Lower leg skin (tissue), 4 donors: Measurements from ENCODE around the gene CEP112. TPM values are rescaled to one million over a fixed set of nuclear protein-coding genes. Genes with fewer than 3 reads are reported as not detected.

Source experiments
- DNase-seq, 2 donors: peaks; one replicate each; pipeline ENCODE4 v3.0.0-alpha.2; 2019; ENCODE audit warnings: low spot score in 2 of 2
- H3K4me3 ChIP-seq: fragments of 200-600 bp; sonication (generic); 2 replicates; pipeline ENCODE4 v1.5.1; 2017; ENCODE audit warnings: mild to moderate bottlenecking, low read depth; ENCODE audit not compliant: poor library complexity, severe bottlenecking
- POLR2A ChIP-seq, 2 donors: fragments of 450-650 bp; IDR thresholded peaks; one replicate each; pipeline ENCODE4 v1.6.1; 2016 to 2017; ENCODE audit warnings: antibody characterized with exemption in 2 of 2, mild to moderate bottlenecking in 1 of 2, moderate library complexity in 1 of 2
- WGBS, 2 donors: methylation state at CpG; one replicate each; pipeline ENCODE4 v1.1.5; 2018; 5-methylcytosine and 5-hydroxymethylcytosine counted together
- intact Hi-C: fragments of 100-400 bp; cut with DNase I; formaldehyde crosslinking; loops from one replicate; pipeline ENCODE4 v1.15.0; 2023; ENCODE audit warnings: low total_unique reads
- total RNA-seq, 4 donors: library from RNA; depleted of rRNA; stranded (reverse); fragments of >200 nt; gene quantifications; one replicate each; pipeline ENCODE4 v1.1.0, GENCODE V29; 2016
- TF ChIP-seq, protein P1 (sequence below), 3 donors: fragments of 450-650 bp; IDR thresholded peaks; one replicate each; pipeline ENCODE4 v1.5.1; 2016; ENCODE audit warnings: antibody characterized with exemption in 3 of 3, mild to moderate bottlenecking in 3 of 3, moderate library complexity in 2 of 3

The CEP112 gene
- total RNA-seq, 4 donors from 2014 or later = 1.6 to 7.6 (median 3.6) TPM

DNA sequence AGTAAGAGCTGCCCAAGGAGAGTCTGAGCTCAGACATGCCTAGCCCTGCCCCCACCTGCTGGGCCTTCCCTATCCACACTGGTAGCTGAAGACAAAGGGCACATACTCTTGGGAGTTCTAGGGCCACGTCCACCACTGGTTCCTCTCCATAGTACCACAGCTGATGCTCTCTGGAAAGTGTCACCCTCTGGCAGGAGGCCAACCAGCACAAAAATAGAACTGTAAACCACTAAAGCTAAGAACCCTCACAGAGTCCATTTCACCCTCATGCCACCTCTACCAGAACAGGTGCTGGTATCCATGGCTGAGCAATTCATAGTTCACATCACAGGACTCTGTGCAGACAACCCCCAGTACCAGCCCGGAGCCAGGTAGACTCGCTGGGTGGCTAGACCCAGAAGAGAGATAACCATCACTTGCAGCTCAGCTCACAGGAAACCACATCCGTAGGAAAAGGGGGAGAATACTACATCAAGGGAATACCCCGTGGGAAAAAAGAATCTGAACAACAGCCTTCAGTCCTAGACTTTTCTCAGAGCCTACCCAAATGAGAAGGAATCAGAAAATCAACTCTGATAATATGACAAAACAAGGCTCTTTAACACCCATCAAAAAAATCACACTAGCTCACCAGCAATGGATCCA, 115.3 kb downstream of the CEP112 start:
- DNase-seq = no peak
- intact Hi-C loops = no loop called here
- WGBS, 2 donors = 58 to 63% methylated on average over 5 of the region's 5 CpGs
- no peak for TF ChIP-seq POLR2A (IDR thresholded peaks at IDR 0.05)
- TF ChIP-seq, protein P1, sequence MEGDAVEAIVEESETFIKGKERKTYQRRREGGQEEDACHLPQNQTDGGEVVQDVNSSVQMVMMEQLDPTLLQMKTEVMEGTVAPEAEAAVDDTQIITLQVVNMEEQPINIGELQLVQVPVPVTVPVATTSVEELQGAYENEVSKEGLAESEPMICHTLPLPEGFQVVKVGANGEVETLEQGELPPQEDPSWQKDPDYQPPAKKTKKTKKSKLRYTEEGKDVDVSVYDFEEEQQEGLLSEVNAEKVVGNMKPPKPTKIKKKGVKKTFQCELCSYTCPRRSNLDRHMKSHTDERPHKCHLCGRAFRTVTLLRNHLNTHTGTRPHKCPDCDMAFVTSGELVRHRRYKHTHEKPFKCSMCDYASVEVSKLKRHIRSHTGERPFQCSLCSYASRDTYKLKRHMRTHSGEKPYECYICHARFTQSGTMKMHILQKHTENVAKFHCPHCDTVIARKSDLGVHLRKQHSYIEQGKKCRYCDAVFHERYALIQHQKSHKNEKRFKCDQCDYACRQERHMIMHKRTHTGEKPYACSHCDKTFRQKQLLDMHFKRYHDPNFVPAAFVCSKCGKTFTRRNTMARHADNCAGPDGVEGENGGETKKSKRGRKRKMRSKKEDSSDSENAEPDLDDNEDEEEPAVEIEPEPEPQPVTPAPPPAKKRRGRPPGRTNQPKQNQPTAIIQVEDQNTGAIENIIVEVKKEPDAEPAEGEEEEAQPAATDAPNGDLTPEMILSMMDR (IDR thresholded peaks at IDR 0.05) = no peak
- H3K4me3 ChIP-seq = no peak overlapping the region

- intact Hi-C loops = no loop called here
- H3K4me3 ChIP-seq = no peak overlapping the region
- no peak for DNase-seq
- TF ChIP-seq, protein P1 (IDR thresholded peaks at IDR 0.05) = no peak
- TF ChIP-seq POLR2A (IDR thresholded peaks at IDR 0.05) = no peak
Observed at GRCh38 chr17:66073384-66073783, 118.5 kb downstream of the CEP112 start.

GRCh38 chr17:66063686-66064085, 128.2 kb downstream of the CEP112 start:
- 68 to 70% methylated on average over 1 of the region's 1 CpG for WGBS, 2 donors
- intact Hi-C loops = no loop called here
- no peak overlapping the region for H3K4me3 ChIP-seq
- no peak for TF ChIP-seq POLR2A (IDR thresholded peaks at IDR 0.05)
- TF ChIP-seq, protein P1 (IDR thresholded peaks at IDR 0.05) = no peak
- DNase-seq = no peak

GRCh38 chr17:66056148-66056547, 135.8 kb downstream of the CEP112 start:
- DNase-seq = no peak
- intact Hi-C loops = no loop called here
- no peak for TF ChIP-seq POLR2A (IDR thresholded peaks at IDR 0.05)
- TF ChIP-seq, protein P1 (IDR thresholded peaks at IDR 0.05) = no peak
- no peak overlapping the region for H3K4me3 ChIP-seq
- 92% methylated on average over 4 of the region's 4 CpGs for WGBS, 2 donors

GRCh38 chr17:66054242-66054641, 137.7 kb downstream of the CEP112 start:
- 91 to 100% methylated on average over 1 of the region's 1 CpG for WGBS, 2 donors
- intact Hi-C loops = no loop called here
- no peak for DNase-seq
- H3K4me3 ChIP-seq = no peak overlapping the region
- TF ChIP-seq, protein P1 (IDR thresholded peaks at IDR 0.05) = no peak
- no peak for TF ChIP-seq POLR2A (IDR thresholded peaks at IDR 0.05)

GRCh38 chr17:66044083-66044482, 147.8 kb downstream of the CEP112 start:
- intact Hi-C loops = no loop called here
- 42 to 49% methylated on average over 2 of the region's 2 CpGs for WGBS, 2 donors
- no peak for DNase-seq
- no peak overlapping the region for H3K4me3 ChIP-seq
- TF ChIP-seq POLR2A (IDR thresholded peaks at IDR 0.05) = no peak
- TF ChIP-seq, protein P1 (IDR thresholded peaks at IDR 0.05) = no peak
